H1 (cell line): ENCODE data around the gene ADK. TPM values are rescaled to one million over a fixed set of nuclear protein-coding genes. Genes with fewer than 3 reads are reported as not detected.

Experiments used
- CTCF ChIA-PET: fragments of 300-600 bp; sonication (Branson Sonifier 250); formaldehyde crosslinking; loops from one replicate; lab custom pipeline; 2021; ENCODE audit not compliant: partially characterized antibody; lab: Charles Lee
- POLR2A ChIA-PET: fragments of 300-600 bp; sonication (Branson Sonifier 250); formaldehyde crosslinking; loops from one replicate; lab custom pipeline; 2021; ENCODE audit warnings: inconsistent platforms; ENCODE audit not compliant: partially characterized antibody; lab: Charles Lee
- DNase-seq, 2 experiments: peaks; one replicate each; pipeline versions ENCODE4 v3.0.0 to v3.0.0-alpha.2; 2010 to 2022; ENCODE audit warnings: low spot score in 2 of 2, low read depth in 1 of 2, mixed read lengths in 1 of 2
- FAIRE-seq: peaks from 2 replicates; lab custom pipeline; 2011; peaks lifted over from hg19 to GRCh38; lab: Jason Lieb, UNC
- H2AFZ ChIP-seq: 2 replicates; pipeline ENCODE4 v1.8.1; 2012; ENCODE audit warnings: low read length, inconsistent platforms
- H2AK5ac ChIP-seq: 2 replicates; pipeline ENCODE4 v1.6.1; 2013; ENCODE audit warnings: low read depth, low read length
- H2BK120ac ChIP-seq: replicated peaks from 2 replicates; pipeline ENCODE3; 2013; ENCODE audit warnings: low read depth, low read length, inconsistent platforms
- H2BK12ac ChIP-seq: 2 replicates; pipeline ENCODE4 v1.6.1; 2013; ENCODE audit warnings: low read depth, low read length
- H2BK15ac ChIP-seq: 2 replicates; pipeline ENCODE4 v1.6.1; 2013; ENCODE audit warnings: low read length
- H2BK20ac ChIP-seq: 2 replicates; pipeline ENCODE4 v1.6.1; 2013; ENCODE audit warnings: low read length
- H2BK5ac ChIP-seq: 2 replicates; pipeline ENCODE4 v1.6.1; 2013; ENCODE audit warnings: low read depth, low read length
- H3K14ac ChIP-seq: 2 replicates; pipeline ENCODE4 v1.6.1; 2013; ENCODE audit warnings: inconsistent platforms; ENCODE audit not compliant: insufficient read length
- H3K18ac ChIP-seq: 2 replicates; pipeline ENCODE4 v1.6.1; 2013; ENCODE audit warnings: low read length; ENCODE audit errors: extremely low read depth
- H3K23ac ChIP-seq: 2 replicates; pipeline ENCODE4 v1.6.1; 2013; ENCODE audit warnings: inconsistent platforms; ENCODE audit not compliant: insufficient read length
- H3K23me2 ChIP-seq: 2 replicates; pipeline ENCODE4 v1.6.1; 2013; ENCODE audit warnings: low read depth, low read length
- H3K27ac ChIP-seq: 2 replicates; pipeline ENCODE4 v1.6.1; 2011; ENCODE audit warnings: low read depth, low read length, inconsistent platforms
- H3K27me3 ChIP-seq, 4 experiments: replicated peaks in 1 of 4; 1 replicate in 1 of 4; 2 replicates in 3 of 4; pipeline versions ENCODE4 v1.6.1 to v1.8.1; 2011 to 2013; ENCODE audit warnings: low read length in 3 of 4, mild to moderate bottlenecking in 3 of 4, inconsistent platforms in 2 of 4, mixed read lengths in 2 of 4, moderate library complexity in 1 of 4; ENCODE audit not compliant: control insufficient read depth in 3 of 4, insufficient read depth in 3 of 4; ENCODE audit errors: extremely low read depth in 1 of 4
- H3K36me3 ChIP-seq, 4 experiments: 2 replicates each; pipeline versions ENCODE4 v1.6.1 to v1.8.1; 2011 to 2013; ENCODE audit warnings: mild to moderate bottlenecking in 4 of 4, low read length in 3 of 4, moderate library complexity in 2 of 4, control low read depth in 1 of 4, inconsistent platforms in 1 of 4; ENCODE audit not compliant: insufficient read depth in 4 of 4, control insufficient read depth in 2 of 4
- H3K4ac ChIP-seq: replicated peaks from 2 replicates; pipeline ENCODE3; 2013; ENCODE audit warnings: low read length, low read depth, mixed read lengths, inconsistent platforms; ENCODE audit not compliant: insufficient read length
- H3K4me1 ChIP-seq, 4 experiments: replicated peaks in 1 of 4; 1 replicate in 1 of 4; 2 replicates in 3 of 4; pipeline versions ENCODE4 v1.6.1 to v1.8.1; 2011 to 2013; ENCODE audit warnings: low read length in 3 of 4, inconsistent platforms in 2 of 4, mixed read lengths in 1 of 4; ENCODE audit not compliant: insufficient read depth in 4 of 4, control insufficient read depth in 3 of 4
- H3K4me2 ChIP-seq, 2 experiments: 2 replicates each; pipeline versions ENCODE4 v1.6.1 to v1.8.1; 2011 to 2013; ENCODE audit warnings: low read depth in 2 of 2, low read length in 2 of 2, control low read depth in 1 of 2, inconsistent platforms in 1 of 2, mild to moderate bottlenecking in 1 of 2; ENCODE audit not compliant: insufficient read depth in 1 of 2
- H3K4me3 ChIP-seq, 4 experiments: fragments of 200-600, 300-600 bp in 1 of 4; sonication (generic), shearing (Covaris generic), sonication (Bioruptor Twin) in 1 of 4; 2 replicates each; pipeline versions ENCODE4 v1.5.1 to v1.8.1; 2011 to 2016; ENCODE audit warnings: low read length in 4 of 4, low read depth in 3 of 4, control low read depth in 2 of 4, inconsistent platforms in 2 of 4, mild to moderate bottlenecking in 2 of 4, mixed read lengths in 1 of 4, moderate library complexity in 1 of 4; ENCODE audit not compliant: insufficient read depth in 2 of 4; ENCODE audit errors: extremely low read depth in 1 of 4
- H3K56ac ChIP-seq: replicated peaks from 2 replicates; pipeline ENCODE3; 2013; ENCODE audit warnings: low read depth, mild to moderate bottlenecking, mixed read lengths, low read length, inconsistent platforms; ENCODE audit not compliant: insufficient read length
- H3K79me1 ChIP-seq: 2 replicates; pipeline ENCODE4 v1.6.1; 2013; ENCODE audit warnings: low read depth, low read length, control low read depth
- H3K79me2 ChIP-seq, 2 experiments: 2 replicates each; pipeline versions ENCODE4 v1.6.1 to v1.8.1; 2012 to 2013; ENCODE audit warnings: low read length in 2 of 2, mild to moderate bottlenecking in 2 of 2, inconsistent platforms in 1 of 2; ENCODE audit not compliant: insufficient read depth in 2 of 2, control insufficient read depth in 1 of 2
- H3K9ac ChIP-seq, 4 experiments: replicated peaks in 1 of 4; 1 replicate in 1 of 4; 2 replicates in 3 of 4; pipeline versions ENCODE4 v1.6.1 to v1.8.1; 2011 to 2013; ENCODE audit warnings: low read depth in 3 of 4, low read length in 3 of 4, control low read depth in 2 of 4, mild to moderate bottlenecking in 2 of 4, moderate library complexity in 2 of 4, inconsistent platforms in 1 of 4; ENCODE audit errors: extremely low read depth in 1 of 4
- H3K9me3 ChIP-seq, 2 experiments: 2 replicates each; pipeline versions ENCODE4 v1.6.1 to v1.8.1; 2012 to 2013; ENCODE audit warnings: mild to moderate bottlenecking in 2 of 2, moderate library complexity in 2 of 2, control low read depth in 1 of 2, inconsistent platforms in 1 of 2, low read depth in 1 of 2, low read length in 1 of 2, mixed read lengths in 1 of 2; ENCODE audit not compliant: insufficient read depth in 2 of 2
- H4K20me1 ChIP-seq, 2 experiments: replicated peaks in 1 of 2; 2 replicates each; pipeline versions ENCODE3 to v1.8.1; 2011 to 2013; ENCODE audit warnings: inconsistent platforms in 2 of 2, low read length in 2 of 2, mild to moderate bottlenecking in 1 of 2; ENCODE audit not compliant: insufficient read depth in 2 of 2, control insufficient read depth in 1 of 2
- H4K5ac ChIP-seq: 2 replicates; pipeline ENCODE4 v1.6.1; 2013; ENCODE audit warnings: low read length, low read depth, mixed read lengths, inconsistent platforms; ENCODE audit not compliant: insufficient read length
- H4K8ac ChIP-seq: 2 replicates; pipeline ENCODE4 v1.8.0; 2013; ENCODE audit warnings: mild to moderate bottlenecking, moderate library complexity, low read length, inconsistent platforms; ENCODE audit not compliant: insufficient read depth; ENCODE audit errors: extremely low read depth
- H4K91ac ChIP-seq: replicated peaks from 2 replicates; pipeline ENCODE3; 2013; ENCODE audit warnings: low read length, mixed read lengths, inconsistent platforms; ENCODE audit not compliant: insufficient read length
- BCL11A ChIP-seq, 2 experiments: IDR thresholded peaks; one replicate each; pipeline ENCODE4 v1.6.1; 2011; ENCODE audit warnings: low read depth in 2 of 2, low read length in 2 of 2, mild to moderate bottlenecking in 2 of 2
- JUND ChIP-seq: IDR thresholded peaks from 2 replicates; pipeline ENCODE4 v1.6.1; 2011; ENCODE audit warnings: mild to moderate bottlenecking, improper control_type of control experiment, low read length
- MAFK ChIP-seq: IDR thresholded peaks from 2 replicates; pipeline ENCODE4 v1.6.1; 2012; ENCODE audit warnings: low read depth, mild to moderate bottlenecking, improper control_type of control experiment, low read length
- MAX ChIP-seq: IDR thresholded peaks from 2 replicates; pipeline ENCODE4 v1.6.1; 2012; ENCODE audit warnings: inconsistent platforms
- NRF1 ChIP-seq: IDR thresholded peaks from 2 replicates; pipeline ENCODE4 v1.6.1; 2011; ENCODE audit warnings: mild to moderate bottlenecking, low read depth, low read length, improper control_type of control experiment
- RFX5 ChIP-seq: IDR thresholded peaks from 2 replicates; pipeline ENCODE4 v1.6.1; 2011; ENCODE audit warnings: low read depth, low read length, improper control_type of control experiment, borderline replicate concordance
- SP1 ChIP-seq: IDR thresholded peaks from 2 replicates; pipeline ENCODE4 v1.6.1; 2011; ENCODE audit warnings: low read depth, low read length
- SRF ChIP-seq: IDR thresholded peaks from 2 replicates; pipeline ENCODE4 v1.6.1; 2011; ENCODE audit warnings: mild to moderate bottlenecking, low read depth, low read length, moderate library complexity
- USF2 ChIP-seq: IDR thresholded peaks from 2 replicates; pipeline ENCODE4 v1.6.1; 2011; ENCODE audit warnings: low read length, improper control_type of control experiment
- WGBS, 2 experiments: shearing (Covaris generic) in 1 of 2; methylation state at CpG; one replicate each; pipeline versions ENCODE4 v1.1.6 to v1.1.7; 2013 to 2015; ENCODE audit warnings: low lambda C conversion rate in 2 of 2, mixed read lengths in 2 of 2, inconsistent platforms in 1 of 2, low coverage in 1 of 2, missing lambda C conversion rate in 1 of 2; ENCODE audit not compliant: insufficient replicate concordance in 2 of 2, insufficient coverage in 1 of 2, insufficient read length in 1 of 2; ENCODE audit errors: extremely low coverage in 1 of 2, missing lambda C conversion rate in 1 of 2; 5-methylcytosine and 5-hydroxymethylcytosine counted together
- polyA plus RNA-seq, 7 experiments: library from polyadenylated mRNA; depleted of rRNA in 3 of 7; stranded (reverse) in 5 of 7; unstranded in 2 of 7; fragments of >200 nt in 5 of 7; fragments of 200-250 nt in 2 of 7; gene quantifications; 1 replicate in 5 of 7; 2 replicates in 1 of 7; 4 replicates in 1 of 7; pipeline versions ENCODE4 v1.2.1 to v1.2.3, GENCODE V29; 2011 to 2013; ENCODE audit warnings: missing spikeins in 2 of 7, mixed read lengths in 2 of 7
- total RNA-seq: library from RNA; stranded (reverse); fragmentation: NEBNext Ultra II Directional; extraction: Animal tissue kit (Norgen Biotek cat#: 25700); gene quantifications from 2 replicates; pipeline ENCODE4 v1.2.1, GENCODE V29; 2021

Gene ADK
- total and polyA plus RNA-seq, 2 of the 8 experiments (the other 6 are each of a cell fraction or from before 2014, with no cell fraction given), result 12.3 to 42.4 TPM

- Histone ChIP-seq H3K9ac (no peak overlapping the region), H3K27me3 (no peaks in the 10 kb centered on the region), H3K4ac (no peak overlapping the region), H2AFZ (no peak overlapping the region), H3K79me1 (no peaks in the 10 kb centered on the region), H2BK20ac (no peak overlapping the region), H2AK5ac (no peak overlapping the region), H4K20me1 (peaks cover 0 to 1% of the 10 kb centered on the region in 2 experiments), H3K56ac (no peak overlapping the region), H3K23me2 (no peaks in the 10 kb centered on the region), H3K4me2 (no peak overlapping the region), H2BK12ac (no peak overlapping the region), H3K27ac (no peak overlapping the region), H2BK15ac (no peak overlapping the region), H3K18ac (no peak overlapping the region), H3K4me3 (no peak overlapping the region), H3K23ac (no peak overlapping the region), H4K5ac (no peak overlapping the region), H3K79me2 (peaks cover 0 to 17% of the 10 kb centered on the region in 2 experiments; a peak in 1 of 4 replicates), H4K8ac (no peak overlapping the region), H2BK120ac (no peak overlapping the region), H3K14ac (no peak overlapping the region), H4K91ac (no peak overlapping the region), H3K4me1 (no peaks in the 10 kb centered on the region), H3K9me3 (no peaks in the 10 kb centered on the region), H2BK5ac (no peak overlapping the region), H3K36me3 (peaks cover 0 to 6% (median 0%) of the 10 kb centered on the region in 4 experiments; a peak in 1 of 8 replicates)
- no peak for TF ChIP-seq MAX
- no peak for TF ChIP-seq RFX5
- TF ChIP-seq SRF, result no peak
- no peak for TF ChIP-seq USF2
- no peak for TF ChIP-seq JUND
- TF ChIP-seq MAFK, result no peak
- no peak for TF ChIP-seq SP1
- TF ChIP-seq BCL11A (IDR thresholded peaks at IDR 0.05; ENCODE audit: low read depth in 2 of 2, low read length in 2 of 2), result no peak
- TF ChIP-seq NRF1, result no peak
- DNase-seq, result no peak
- CTCF ChIA-PET, result interaction anchor here (1.7 to 2.3 kb wide), 2 partner anchors 11 to 12 kb away, joined by 5 to 7 read pairs; no protein-coding TSS in a partner anchor
- POLR2A ChIA-PET, result no interaction called here
- FAIRE-seq, result no peak
- WGBS, 2 experiments, result 94% methylated on average over 2 of the region's 2 CpGs; no CpG with 5 or more reads in 1 of the 2 experiments
These were observed 51.3 kb downstream of the ADK start for GRCh38 chr10:74202356-74202755.
